Keratinocyte (primary cell): ENCODE measurements around the gene DCBLD2.

Source experiments
- CTCF ChIP-seq, 3 experiments: IDR thresholded peaks in 1 of 3; conservative IDR thresholded peaks in 1 of 3; optimal IDR thresholded peaks in 1 of 3; 2 replicates in 2 of 3; 3 replicates in 1 of 3; pipeline versions ENCODE3 to v1.5.1; 2011; ENCODE audit warnings: low read length in 3 of 3, mild to moderate bottlenecking in 3 of 3, moderate library complexity in 2 of 3, control low read depth in 1 of 3, inconsistent platforms in 1 of 3; ENCODE audit not compliant: insufficient read depth in 2 of 3; ENCODE audit errors: extremely low read depth in 1 of 3
- EZH2 ChIP-seq: IDR thresholded peaks from one replicate; pipeline ENCODE4 v1.6.1; 2012; ENCODE audit warnings: inconsistent platforms, mild to moderate bottlenecking, low read length, moderate library complexity

- TF ChIP-seq CTCF (optimal IDR thresholded peaks at IDR 0.05 in 1 of 3, IDR thresholded peaks at IDR 0.05 in 1 of 3, conservative IDR thresholded peaks at IDR 0.05 in 1 of 3; ENCODE audit: extremely low read depth in 1 of 3, insufficient read depth in 2 of 3, low read length in 3 of 3) = no peak
- no peak for TF ChIP-seq EZH2
Measured at GRCh38 chr3:98811048-98811447, 90.4 kb downstream of the DCBLD2 start.
